GM18519 (cell line): ENCODE data around the gene LRRC8E.
"Not testable (repeated sequence)": the region's sequence is repeated elsewhere in the genome, so short reads cannot be mapped to it uniquely, and the experiment has no call there.

ENCODE experiments used
- ATAC-seq: cut with Tn5 transposase; IDR thresholded peaks from one replicate; pipeline ENCODE4 v1.9.1; 2021; ENCODE audit warnings: mild to moderate bottlenecking, moderate library complexity; ENCODE audit not compliant: unreplicated experiment, low FRiP score

LRRC8E gene

GRCh38 chr19:7916103-7916954 lies 28.0 kb downstream of the LRRC8E start:
- ATAC-seq, result no peak

GRCh38 chr19:7916955-7917266 lies 28.6 kb downstream of the LRRC8E start:
- no peak for ATAC-seq

- no peak for ATAC-seq
Observed at GRCh38 chr19:7917267-7918061, 29.2 kb downstream of the LRRC8E start.

GRCh38 chr19:7918062-7918614 lies 29.8 kb downstream of the LRRC8E start:
- ATAC-seq, result not testable (repeated sequence)

GRCh38 chr19:7918615-7919421 lies 30.5 kb downstream of the LRRC8E start:
- ATAC-seq, result no peak

- peak; percentile 41 for ATAC-seq
Observed at GRCh38 chr19:7919610-7920518, 31.6 kb downstream of the LRRC8E start, which contains the start of gene SNAPC2. Gene SNAPC2, plus strand, starts transcription at chr19:7920338. Its CDS starts 29 bp downstream, at chr19:7920367.

- peak; percentile 38 for ATAC-seq
Observed at GRCh38 chr19:7920519-7921301, 32.4 kb downstream of the LRRC8E start.

- ATAC-seq, result no peak
Observed at GRCh38 chr19:7921302-7921966, 33.1 kb downstream of the LRRC8E start.

- ATAC-seq, result no peak
Observed at GRCh38 chr19:7921967-7922835, 33.9 kb downstream of the LRRC8E start.

GRCh38 chr19:7922836-7923195 lies 34.5 kb downstream of the LRRC8E start:
- no peak for ATAC-seq

GRCh38 chr19:7923295-7924191 lies 35.2 kb downstream of the LRRC8E start:
- ATAC-seq, result no peak

GRCh38 chr19:7924241-7924640 lies 35.9 kb downstream of the LRRC8E start:
- no peak for ATAC-seq

GRCh38 chr19:7924651-7925170 lies 36.4 kb downstream of the LRRC8E start:
- no peak for ATAC-seq

- no peak for ATAC-seq
Observed at GRCh38 chr19:7925171-7925851, 37.0 kb downstream of the LRRC8E start.

- ATAC-seq, result no peak
Observed at GRCh38 chr19:7926021-7926726, 37.9 kb downstream of the LRRC8E start, which contains the start of gene CTXN1. Gene CTXN1, minus strand, starts transcription at chr19:7926135. Its CDS starts 597 bp downstream, at chr19:7925538.
